ENCODE results near the gene PAK6. TPM values are rescaled to one million over a fixed set of nuclear protein-coding genes. Genes with fewer than 3 reads are reported as not detected.
A peak's percentile ranks its signal among the peaks of the same experiment; 100 is the strongest.

The PAK6 gene
- polyA plus RNA-seq, 1 of the 3 experiments (the other 2 are of a cell fraction), result 0.07 TPM

DNA sequence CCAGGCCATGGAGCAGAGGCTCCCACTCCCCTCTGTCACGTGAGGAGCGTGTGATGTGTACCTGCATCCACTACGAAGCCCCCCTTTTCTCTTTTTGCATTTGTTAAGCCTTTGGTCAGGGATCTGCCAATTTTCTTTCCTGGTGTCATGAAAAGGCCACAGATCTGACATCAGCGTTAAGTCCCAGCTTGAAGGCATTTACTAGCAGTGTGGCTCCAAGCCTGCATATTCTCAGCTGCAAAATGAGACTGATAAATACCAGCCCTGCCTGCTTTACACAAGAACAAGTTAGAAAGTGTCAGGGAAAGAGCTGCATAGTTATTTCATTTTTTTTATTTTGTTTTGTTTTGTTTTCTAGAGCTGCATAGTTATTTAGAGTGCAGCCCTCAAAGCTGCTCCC, 46.3 kb downstream of the PAK6 start:
- H3K4me1 ChIP-seq (ENCODE audit: control insufficient read depth in 1 of 2, insufficient read depth in 2 of 2, low read depth in 1 of 2, low read length in 1 of 2), result peaks cover 6 to 23% of the 10 kb centered on the region in 2 experiments; a peak in 3 of 4 replicates
- peak overlapping the region; percentile 23; the same call in 1 of the 2 replicates for H3K4me2 ChIP-seq
- peaks cover 18% of the 10 kb centered on the region for H3K27me3 ChIP-seq (ENCODE audit: insufficient read depth)
- no peaks in the 10 kb centered on the region for H3K9me3 ChIP-seq
- no peak overlapping the region for H2AFZ ChIP-seq (ENCODE audit: low read depth)
- no peaks in the 10 kb centered on the region for H3K9me2 ChIP-seq
- TF ChIP-seq CHD2 (IDR thresholded peaks at IDR 0.05; ENCODE audit: low read length, partially characterized antibody) (no peak), EP300 (IDR thresholded peaks at IDR 0.05; ENCODE audit: borderline replicate concordance in 1 of 2, low read depth in 1 of 2, low read length in 1 of 2) (no peak), TEAD4 (IDR thresholded peaks at IDR 0.05; ENCODE audit: borderline replicate concordance, insufficient read depth) (no peak), MXI1 (IDR thresholded peaks at IDR 0.05; ENCODE audit: low read depth, low read length) (no peak), RCOR1 (IDR thresholded peaks at IDR 0.05; ENCODE audit: low read length) (no peak)
- TF ChIP-seq, protein P1, sequence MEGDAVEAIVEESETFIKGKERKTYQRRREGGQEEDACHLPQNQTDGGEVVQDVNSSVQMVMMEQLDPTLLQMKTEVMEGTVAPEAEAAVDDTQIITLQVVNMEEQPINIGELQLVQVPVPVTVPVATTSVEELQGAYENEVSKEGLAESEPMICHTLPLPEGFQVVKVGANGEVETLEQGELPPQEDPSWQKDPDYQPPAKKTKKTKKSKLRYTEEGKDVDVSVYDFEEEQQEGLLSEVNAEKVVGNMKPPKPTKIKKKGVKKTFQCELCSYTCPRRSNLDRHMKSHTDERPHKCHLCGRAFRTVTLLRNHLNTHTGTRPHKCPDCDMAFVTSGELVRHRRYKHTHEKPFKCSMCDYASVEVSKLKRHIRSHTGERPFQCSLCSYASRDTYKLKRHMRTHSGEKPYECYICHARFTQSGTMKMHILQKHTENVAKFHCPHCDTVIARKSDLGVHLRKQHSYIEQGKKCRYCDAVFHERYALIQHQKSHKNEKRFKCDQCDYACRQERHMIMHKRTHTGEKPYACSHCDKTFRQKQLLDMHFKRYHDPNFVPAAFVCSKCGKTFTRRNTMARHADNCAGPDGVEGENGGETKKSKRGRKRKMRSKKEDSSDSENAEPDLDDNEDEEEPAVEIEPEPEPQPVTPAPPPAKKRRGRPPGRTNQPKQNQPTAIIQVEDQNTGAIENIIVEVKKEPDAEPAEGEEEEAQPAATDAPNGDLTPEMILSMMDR (IDR thresholded peaks at IDR 0.05), result no peak
- no peaks in the 10 kb centered on the region for H3K79me2 ChIP-seq (ENCODE audit: insufficient read depth)
- no peak overlapping the region for H3K4me3 ChIP-seq (ENCODE audit: low read depth in 2 of 2, low read length in 1 of 2)
- DNase-seq, result no peak
- no peak overlapping the region for H3K9ac ChIP-seq
- no peaks in the 10 kb centered on the region for H4K20me1 ChIP-seq (ENCODE audit: insufficient read depth)
- no peak overlapping the region; a peak in 1 of 4 replicates for H3K27ac ChIP-seq (ENCODE audit: low read depth in 2 of 2, low read length in 1 of 2)
- ChIA-PET CTCF (interaction anchor here (1.2 to 66.3 kb wide), 5 partner anchors 9 to 68 kb away, joined by 4 to 2194 read pairs (median 9); partner anchors contain the start of genes CCDC9B, DISP2, INAFM2 and PHGR1), POLR2A (interaction anchor here (0.7 to 1.5 kb wide), 2 partner anchors 16 to 56 kb away, joined by 4 to 5 read pairs; no protein-coding TSS in a partner anchor)
- H3K36me3 ChIP-seq (replicated peaks in 1 of 2; ENCODE audit: control insufficient read depth in 1 of 2, insufficient read depth in 2 of 2, low read length in 1 of 2), result no peaks in the 10 kb centered on the region
- peaks cover 13% of the 10 kb centered on the region for H3F3A ChIP-seq (replicated peaks; ENCODE audit: insufficient read depth)
- 77% methylated on average over 4 of the region's 4 CpGs for WGBS (ENCODE audit: low lambda C conversion rate)

DNA sequence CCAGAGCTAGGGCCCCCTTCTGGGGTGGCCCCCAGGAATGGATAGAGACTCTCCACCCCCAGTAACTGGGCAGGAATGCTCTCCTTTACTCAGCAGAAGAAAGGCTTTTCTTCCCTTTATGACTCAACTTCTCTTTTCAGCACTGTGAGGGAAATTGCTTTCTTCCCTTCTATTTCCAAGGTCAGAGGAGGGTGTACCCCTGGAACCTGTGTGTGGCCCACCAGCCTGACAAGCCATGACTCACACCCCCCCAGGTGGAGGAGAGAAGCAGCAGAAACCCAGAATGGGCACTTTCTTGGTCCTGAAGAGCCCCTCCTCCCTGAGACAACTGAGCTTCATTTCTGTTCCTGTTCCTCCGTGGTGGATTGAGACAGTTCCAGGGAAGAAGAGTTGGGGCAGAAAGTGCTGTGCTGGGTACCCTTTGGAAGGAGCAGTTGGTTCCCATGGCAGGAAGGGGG, 46.7 kb downstream of the PAK6 start:
- ChIA-PET CTCF (interaction anchor here (0.6 to 66.3 kb wide), 6 partner anchors 10 to 68 kb away, joined by 3 to 2194 read pairs (median 6); partner anchors contain the start of genes CCDC9B, DISP2, INAFM2 and PHGR1), POLR2A (interaction anchor here (0.7 to 1.5 kb wide), 2 partner anchors 16 to 56 kb away, joined by 4 to 5 read pairs; no protein-coding TSS in a partner anchor)
- no peak overlapping the region for H3K9ac ChIP-seq
- peaks cover 9% of the 10 kb centered on the region for H3F3A ChIP-seq (replicated peaks; ENCODE audit: insufficient read depth)
- H3K36me3 ChIP-seq (replicated peaks in 1 of 2; ENCODE audit: control insufficient read depth in 1 of 2, insufficient read depth in 2 of 2, low read length in 1 of 2), result no peaks in the 10 kb centered on the region
- TF ChIP-seq RXRA (IDR thresholded peaks at IDR 0.05; ENCODE audit: borderline replicate concordance, low read depth), result no peak
- TF ChIP-seq GATA2 (CRISPR knock-in tag; IDR thresholded peaks at IDR 0.05), result no peak
- no peak for TF ChIP-seq NFIC (IDR thresholded peaks at IDR 0.05; ENCODE audit: borderline replicate concordance)
- TF ChIP-seq NRF1 (IDR thresholded peaks at IDR 0.05; ENCODE audit: low read depth, low read length), result no peak
- TF ChIP-seq MXI1 (IDR thresholded peaks at IDR 0.05; ENCODE audit: low read depth, low read length), result no peak
- no peak for TF ChIP-seq MEF2A (IDR thresholded peaks at IDR 0.05; ENCODE audit: borderline replicate concordance, low read depth)
- TF ChIP-seq ELF1 (IDR thresholded peaks at IDR 0.05), result no peak
- no peak for TF ChIP-seq RCOR1 (IDR thresholded peaks at IDR 0.05; ENCODE audit: low read length)
- TF ChIP-seq JUND (IDR thresholded peaks at IDR 0.05), result no peak
- no peak for TF ChIP-seq FOSL2 (IDR thresholded peaks at IDR 0.05; ENCODE audit: borderline replicate concordance, low read depth)
- no peak for TF ChIP-seq POLR2AphosphoS5 (IDR thresholded peaks at IDR 0.05; ENCODE audit: low read depth, low read length)
- no peak for TF ChIP-seq SIN3A (IDR thresholded peaks at IDR 0.05; ENCODE audit: borderline replicate concordance, low read depth, low read length)
- TF ChIP-seq TAF1 (IDR thresholded peaks at IDR 0.05; ENCODE audit: borderline replicate concordance, low read depth, low read length), result no peak
- TF ChIP-seq, protein P2, sequence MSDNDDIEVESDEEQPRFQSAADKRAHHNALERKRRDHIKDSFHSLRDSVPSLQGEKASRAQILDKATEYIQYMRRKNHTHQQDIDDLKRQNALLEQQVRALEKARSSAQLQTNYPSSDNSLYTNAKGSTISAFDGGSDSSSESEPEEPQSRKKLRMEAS (IDR thresholded peaks at IDR 0.05; ENCODE audit: low read depth), result no peak
- TF ChIP-seq, protein P3, sequence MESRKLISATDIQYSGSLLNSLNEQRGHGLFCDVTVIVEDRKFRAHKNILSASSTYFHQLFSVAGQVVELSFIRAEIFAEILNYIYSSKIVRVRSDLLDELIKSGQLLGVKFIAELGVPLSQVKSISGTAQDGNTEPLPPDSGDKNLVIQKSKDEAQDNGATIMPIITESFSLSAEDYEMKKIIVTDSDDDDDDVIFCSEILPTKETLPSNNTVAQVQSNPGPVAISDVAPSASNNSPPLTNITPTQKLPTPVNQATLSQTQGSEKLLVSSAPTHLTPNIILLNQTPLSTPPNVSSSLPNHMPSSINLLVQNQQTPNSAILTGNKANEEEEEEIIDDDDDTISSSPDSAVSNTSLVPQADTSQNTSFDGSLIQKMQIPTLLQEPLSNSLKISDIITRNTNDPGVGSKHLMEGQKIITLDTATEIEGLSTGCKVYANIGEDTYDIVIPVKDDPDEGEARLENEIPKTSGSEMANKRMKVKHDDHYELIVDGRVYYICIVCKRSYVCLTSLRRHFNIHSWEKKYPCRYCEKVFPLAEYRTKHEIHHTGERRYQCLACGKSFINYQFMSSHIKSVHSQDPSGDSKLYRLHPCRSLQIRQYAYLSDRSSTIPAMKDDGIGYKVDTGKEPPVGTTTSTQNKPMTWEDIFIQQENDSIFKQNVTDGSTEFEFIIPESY (IDR thresholded peaks at IDR 0.05; ENCODE audit: borderline replicate concordance, low read depth), result no peak
- no peak for TF ChIP-seq RFX5 (IDR thresholded peaks at IDR 0.05; ENCODE audit: low read length)
- TF ChIP-seq FOXM1 (IDR thresholded peaks at IDR 0.05; ENCODE audit: low read depth), result no peak
- no peak for TF ChIP-seq TEAD4 (IDR thresholded peaks at IDR 0.05; ENCODE audit: borderline replicate concordance, insufficient read depth)
- TF ChIP-seq, protein P4, sequence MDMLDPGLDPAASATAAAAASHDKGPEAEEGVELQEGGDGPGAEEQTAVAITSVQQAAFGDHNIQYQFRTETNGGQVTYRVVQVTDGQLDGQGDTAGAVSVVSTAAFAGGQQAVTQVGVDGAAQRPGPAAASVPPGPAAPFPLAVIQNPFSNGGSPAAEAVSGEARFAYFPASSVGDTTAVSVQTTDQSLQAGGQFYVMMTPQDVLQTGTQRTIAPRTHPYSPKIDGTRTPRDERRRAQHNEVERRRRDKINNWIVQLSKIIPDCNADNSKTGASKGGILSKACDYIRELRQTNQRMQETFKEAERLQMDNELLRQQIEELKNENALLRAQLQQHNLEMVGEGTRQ (IDR thresholded peaks at IDR 0.05; ENCODE audit: borderline replicate concordance, low read depth, low read length), result no peak
- TF ChIP-seq RAD21 (IDR thresholded peaks at IDR 0.05; ENCODE audit: low read length), result no peak
- H3K27ac ChIP-seq (ENCODE audit: low read depth in 2 of 2, low read length in 1 of 2), result no peak overlapping the region
- H3K79me2 ChIP-seq (ENCODE audit: insufficient read depth), result no peaks in the 10 kb centered on the region
- DNase-seq, result no peak
- peak overlapping the region; percentile 23; the same call in 1 of the 2 replicates for H3K4me2 ChIP-seq
- H3K9me2 ChIP-seq, result no peaks in the 10 kb centered on the region
- H3K4me3 ChIP-seq (ENCODE audit: low read depth in 2 of 2, low read length in 1 of 2), result no peak overlapping the region
- no peak overlapping the region for H2AFZ ChIP-seq (ENCODE audit: low read depth)
- WGBS (ENCODE audit: low lambda C conversion rate), result 64% methylated on average over 1 of the region's 1 CpG
- H3K9me3 ChIP-seq, result no peaks in the 10 kb centered on the region
- H3K27me3 ChIP-seq (ENCODE audit: insufficient read depth), result peaks cover 18% of the 10 kb centered on the region
- peaks cover 6 to 27% of the 10 kb centered on the region in 2 experiments; a peak in 3 of 4 replicates for H3K4me1 ChIP-seq (ENCODE audit: control insufficient read depth in 1 of 2, insufficient read depth in 2 of 2, low read depth in 1 of 2, low read length in 1 of 2)
- no peaks in the 10 kb centered on the region for H4K20me1 ChIP-seq (ENCODE audit: insufficient read depth)
